Inflammatory macrophage treated with lipopolysaccharide for 4 hours (primary cell): Measurements from ENCODE around the gene CBX2.

Source experiments
- DNase-seq: peaks from one replicate; pipeline ENCODE4 v3.0.0-alpha.2; 2020

Gene CBX2

DNA sequence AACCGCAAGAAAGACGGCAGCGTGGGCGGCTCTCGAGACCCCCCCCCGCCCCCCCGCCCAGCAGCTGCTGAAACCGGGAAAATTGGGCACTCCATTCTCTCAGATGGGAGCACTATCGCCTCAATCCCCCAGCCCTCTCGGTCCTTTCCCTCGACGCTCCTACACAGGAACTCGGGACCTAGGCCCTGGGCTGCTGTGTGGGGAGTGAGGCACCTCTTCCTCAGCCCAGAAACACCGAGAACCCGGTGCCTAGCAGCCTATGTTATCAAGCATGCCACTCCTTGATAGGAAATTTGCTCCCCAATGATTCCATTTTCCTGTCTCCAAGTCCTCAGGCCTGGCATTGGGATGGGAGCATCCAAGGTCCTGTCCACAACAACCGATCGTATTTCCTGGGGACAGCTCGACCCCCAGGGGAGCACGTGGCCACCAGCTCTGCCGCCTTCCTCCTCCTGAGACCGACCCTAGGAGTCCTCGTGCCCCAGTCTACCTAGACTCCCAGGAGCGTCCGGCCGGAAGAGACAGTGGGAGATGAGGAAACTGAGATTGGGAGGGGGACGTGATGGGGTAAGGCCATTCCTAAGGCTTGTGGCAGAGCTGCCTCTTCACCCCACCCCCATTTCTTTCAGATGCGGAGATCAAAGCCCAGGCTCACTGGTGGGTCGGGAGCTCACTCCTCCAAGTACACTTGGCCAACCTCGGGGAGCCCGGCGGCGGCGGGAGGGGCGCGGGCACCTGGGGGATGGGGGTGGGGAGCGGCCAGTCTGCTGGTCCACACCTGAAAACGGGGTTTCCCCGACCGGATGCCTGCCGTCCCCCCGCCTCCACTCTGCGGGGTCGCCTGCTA, 36.4 kb downstream of the CBX2 start:
- no peak for DNase-seq

DNA sequence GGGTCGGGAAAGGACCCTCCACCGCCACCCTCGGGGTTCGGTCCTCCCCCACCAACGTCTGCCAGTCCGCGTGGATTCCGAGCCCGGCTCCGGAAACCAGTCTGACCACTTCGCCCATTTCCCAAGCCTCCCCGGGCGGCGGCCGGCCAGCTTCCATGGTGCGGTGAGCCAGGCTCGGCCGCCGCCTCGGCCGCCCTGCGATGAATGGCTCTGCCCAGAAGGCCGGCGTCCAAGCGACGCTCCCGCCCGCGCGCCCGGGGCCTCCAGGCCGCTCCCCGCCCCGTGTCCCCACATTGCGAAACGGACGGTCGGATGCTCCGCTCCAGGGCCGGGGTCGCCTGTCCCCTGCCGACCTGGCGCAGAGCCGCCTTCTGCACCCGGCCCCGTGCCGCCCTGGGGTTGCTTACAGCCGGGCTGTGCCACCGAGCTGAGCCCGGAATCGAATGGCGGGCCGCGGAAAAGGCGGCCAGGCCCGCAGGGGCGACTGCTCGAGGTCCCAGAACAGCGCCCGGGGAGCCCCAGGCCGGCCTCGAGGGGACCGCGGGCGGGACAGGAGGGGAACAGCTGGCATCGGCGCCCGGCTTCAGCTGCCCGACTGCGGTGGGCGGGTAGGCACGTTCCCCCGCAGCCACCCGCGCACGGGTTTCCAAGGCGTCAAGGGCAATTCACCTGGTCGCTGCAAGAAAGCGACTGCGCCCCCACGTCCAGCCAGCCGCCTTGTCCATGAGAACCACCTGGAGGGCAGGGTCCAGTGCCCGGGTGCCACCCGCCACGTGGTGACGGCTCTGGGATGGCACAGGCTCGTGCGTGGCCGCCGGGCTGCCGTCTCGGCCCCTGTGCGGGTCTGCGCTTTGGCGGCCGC, 37.3 kb downstream of the CBX2 start:
- DNase-seq, result no peak

DNA sequence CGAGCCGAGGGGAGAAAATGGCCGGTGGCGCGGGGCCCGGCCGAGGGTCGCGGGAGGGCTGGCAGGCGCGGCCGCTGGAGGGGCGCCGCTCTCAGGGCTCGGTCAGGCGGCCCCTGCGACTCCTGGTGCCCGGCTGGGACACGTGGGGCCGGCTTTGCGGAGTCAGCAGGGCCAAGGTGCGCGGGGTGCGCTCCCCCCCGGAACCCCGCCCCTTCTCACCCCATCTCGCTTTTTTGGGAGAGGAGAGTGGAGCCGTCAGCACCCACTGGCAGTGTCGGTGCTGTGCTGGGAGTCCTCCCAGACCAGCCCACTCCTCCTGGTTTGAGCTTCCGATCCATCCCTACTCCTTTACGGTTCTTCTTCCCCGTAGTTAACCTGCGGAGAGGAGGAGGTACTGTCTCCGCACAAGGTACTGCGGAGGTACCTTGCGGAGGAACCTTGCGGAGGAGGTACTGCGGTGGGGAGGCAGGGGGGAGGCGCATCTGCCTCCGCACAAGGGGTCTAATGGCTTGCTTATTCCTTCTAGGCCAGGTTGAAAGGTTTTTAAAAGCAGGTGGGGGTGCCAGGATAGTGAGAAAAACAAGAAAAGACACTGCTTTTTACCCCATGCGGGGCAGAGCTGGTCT, 38.0 kb downstream of the CBX2 start:
- DNase-seq, result no peak

DNA sequence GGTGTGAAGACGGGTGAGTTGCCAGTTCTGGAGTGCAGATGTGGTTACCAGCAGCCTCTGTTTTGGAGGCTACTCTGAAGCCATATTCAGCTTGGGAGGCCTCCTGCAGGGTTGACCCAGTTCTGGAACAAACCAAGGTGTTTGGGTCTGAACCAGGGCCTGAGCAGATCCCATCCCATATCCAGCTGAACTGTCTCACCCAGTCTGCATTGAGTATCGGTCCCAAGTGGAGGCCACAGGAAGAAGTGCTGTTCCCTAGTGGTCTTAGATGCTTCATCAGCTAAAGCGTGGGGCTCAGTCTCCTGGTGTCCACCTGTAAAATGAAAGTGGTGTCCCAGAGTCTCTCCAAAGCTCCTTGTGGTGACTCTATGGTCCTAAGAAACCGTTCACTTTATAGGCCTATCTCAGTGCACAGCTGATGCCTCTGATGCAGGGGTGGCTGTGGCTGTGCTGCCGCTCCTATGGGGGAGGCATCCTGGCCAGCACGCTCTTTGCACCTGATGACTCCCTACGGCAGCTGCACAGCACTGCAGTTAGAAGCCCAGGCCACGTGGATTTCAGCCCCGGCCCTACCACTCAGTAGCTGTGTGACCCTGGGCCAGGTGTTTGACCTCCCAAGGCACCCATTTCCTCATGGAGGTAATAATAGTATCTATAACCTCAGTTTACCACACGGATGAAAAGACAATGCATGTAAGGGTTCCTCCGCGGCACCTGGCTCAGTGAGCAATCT, 40.2 kb downstream of the CBX2 start:
- no peak for DNase-seq

DNA sequence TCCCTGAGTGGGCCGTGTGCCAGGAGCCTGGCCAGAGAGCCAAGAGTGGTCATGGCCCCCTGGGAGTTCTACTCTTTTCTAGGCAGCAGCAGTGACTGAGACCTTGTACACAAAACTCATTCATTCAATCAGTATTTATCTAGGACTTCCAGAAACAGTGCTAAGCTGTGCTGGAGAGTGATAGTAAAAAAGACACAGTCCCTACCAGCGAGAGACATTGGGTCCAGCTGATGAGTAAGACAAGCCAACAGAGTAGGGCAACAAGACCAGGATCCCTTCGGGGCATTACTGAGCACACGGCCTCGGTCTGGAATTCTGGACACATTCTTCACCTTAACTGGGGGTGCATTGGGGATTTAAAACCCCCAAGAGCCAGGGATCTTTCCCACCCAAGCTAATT, 41.1 kb downstream of the CBX2 start:
- DNase-seq, result no peak

GRCh38 chr17:79819534-79820276, 41.8 kb downstream of the CBX2 start:
- no peak for DNase-seq

- no peak for DNase-seq
Observed at GRCh38 chr17:79820959-79821330, 43.0 kb downstream of the CBX2 start.

- DNase-seq, result no peak
Observed at GRCh38 chr17:79821331-79822095, 43.6 kb downstream of the CBX2 start.

DNA sequence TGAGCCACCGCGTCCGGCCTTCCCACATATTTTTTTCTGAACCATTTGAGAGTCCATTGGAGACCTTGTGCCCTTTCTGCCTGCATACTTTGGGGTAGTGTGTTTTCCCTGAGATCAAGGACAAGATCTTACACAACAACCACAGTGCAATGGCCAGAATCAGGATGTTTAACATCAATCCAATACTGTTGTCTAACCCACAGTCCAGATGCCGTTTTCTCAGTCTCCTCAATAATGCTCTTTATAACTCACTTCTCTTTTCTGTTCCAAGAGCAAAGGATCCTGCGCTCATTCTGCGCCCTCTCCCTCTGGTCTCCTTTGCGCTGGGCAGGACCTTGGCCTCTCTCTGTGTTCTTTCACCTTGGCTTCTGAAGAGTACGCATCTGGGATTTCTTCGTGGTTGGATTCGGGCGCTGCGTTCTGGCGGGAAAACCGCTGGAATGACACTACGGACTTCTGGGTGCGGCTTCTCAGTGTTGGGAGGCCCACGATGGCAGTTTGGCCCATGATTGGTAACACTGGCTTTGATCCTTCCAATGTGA, 44.7 kb downstream of the CBX2 start:
- DNase-seq, result no peak

DNA sequence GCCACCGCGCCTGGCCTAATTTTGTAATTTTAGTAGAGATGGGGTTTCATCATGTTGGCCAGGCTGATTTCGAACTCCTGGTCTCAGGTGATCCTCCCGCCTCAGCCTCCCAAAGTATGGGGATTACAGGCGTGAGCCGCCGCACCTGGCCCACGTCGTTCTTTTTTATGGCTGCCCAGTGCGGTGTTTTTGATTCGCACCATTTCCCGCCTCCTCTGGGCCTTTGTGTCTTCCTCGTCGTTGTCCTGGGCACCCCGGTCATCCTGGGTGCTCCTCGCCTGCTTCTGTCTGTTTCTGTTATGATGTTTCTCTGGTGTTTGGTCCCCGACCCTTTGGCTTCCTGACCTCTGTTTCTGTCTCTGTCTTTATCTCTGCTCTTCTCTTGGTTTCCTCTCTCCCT, 46.3 kb downstream of the CBX2 start:
- DNase-seq, result no peak

- no peak for DNase-seq
Observed at GRCh38 chr17:79824893-79825579, 47.1 kb downstream of the CBX2 start.

DNA sequence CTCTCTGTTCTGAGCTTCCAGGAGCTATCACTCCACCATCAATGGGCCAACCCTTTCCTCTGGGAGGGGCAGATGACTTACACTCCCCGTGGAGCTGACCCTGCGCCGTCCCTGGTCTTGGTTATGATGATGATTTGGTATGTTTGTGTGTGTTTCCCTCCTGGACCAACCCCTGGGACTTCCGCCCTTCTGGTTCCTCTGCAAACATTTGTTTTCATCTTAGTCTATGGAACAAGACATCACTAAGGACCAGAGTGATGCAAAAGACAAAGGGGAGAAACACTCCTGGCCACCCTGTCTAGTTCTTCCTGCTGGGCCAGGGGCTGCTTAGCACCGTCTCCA, 47.6 kb downstream of the CBX2 start:
- no peak for DNase-seq

DNA sequence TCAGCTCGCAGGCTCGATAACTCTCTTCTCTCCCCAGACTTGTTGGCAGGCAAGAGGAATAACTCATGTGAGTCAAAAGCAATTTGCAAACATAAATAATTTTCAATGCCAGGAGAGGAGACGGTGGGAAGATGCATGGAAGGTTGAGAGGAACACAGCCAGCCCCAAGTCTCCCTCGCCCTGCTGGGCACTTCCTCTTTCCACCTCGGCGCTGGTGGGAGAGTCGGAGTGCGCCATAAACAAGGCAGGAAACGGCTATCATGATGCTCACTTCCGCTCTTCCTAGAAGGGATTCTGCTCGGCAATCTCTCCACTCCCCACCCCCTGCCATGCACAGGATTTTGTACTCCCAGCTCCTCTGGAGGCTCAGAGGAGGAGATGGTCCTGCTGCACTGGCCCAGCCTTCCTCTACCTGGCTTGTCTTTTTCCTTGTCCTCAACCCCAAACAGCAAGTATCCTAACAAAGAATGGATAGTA, 48.3 kb downstream of the CBX2 start:
- peak; percentile 76 for DNase-seq

DNA sequence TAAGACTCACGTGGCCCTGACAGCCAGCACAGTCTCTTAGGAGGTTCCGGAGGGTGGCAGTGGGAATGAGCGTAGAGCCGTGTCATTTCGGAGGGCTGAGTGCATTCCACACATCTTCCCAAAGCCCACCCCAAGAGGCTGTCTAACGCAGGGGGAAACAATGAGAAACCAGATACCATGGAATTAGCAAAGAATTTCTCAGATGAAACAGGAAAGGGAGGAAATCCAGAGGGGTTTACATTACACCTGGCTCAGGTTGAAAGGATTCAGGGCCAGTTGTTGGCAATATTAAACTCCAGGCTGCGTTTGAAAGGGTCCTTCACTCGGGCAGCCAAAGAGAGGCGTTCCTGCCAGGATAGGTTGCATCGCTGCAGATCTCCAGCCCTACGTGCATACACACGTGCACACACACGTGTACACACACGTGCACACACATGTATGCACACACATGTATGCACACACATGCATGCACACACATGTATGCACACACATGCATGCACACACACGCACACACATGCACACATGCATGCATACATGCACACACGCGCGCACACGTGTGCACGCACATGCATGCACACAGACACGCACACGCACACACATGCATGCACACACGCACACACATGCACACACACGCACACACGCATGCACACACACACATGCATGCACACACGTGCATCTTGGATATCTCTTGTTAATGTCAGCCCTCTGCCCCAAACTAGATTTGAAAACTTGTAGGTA, 49.1 kb downstream of the CBX2 start:
- no peak for DNase-seq

DNA sequence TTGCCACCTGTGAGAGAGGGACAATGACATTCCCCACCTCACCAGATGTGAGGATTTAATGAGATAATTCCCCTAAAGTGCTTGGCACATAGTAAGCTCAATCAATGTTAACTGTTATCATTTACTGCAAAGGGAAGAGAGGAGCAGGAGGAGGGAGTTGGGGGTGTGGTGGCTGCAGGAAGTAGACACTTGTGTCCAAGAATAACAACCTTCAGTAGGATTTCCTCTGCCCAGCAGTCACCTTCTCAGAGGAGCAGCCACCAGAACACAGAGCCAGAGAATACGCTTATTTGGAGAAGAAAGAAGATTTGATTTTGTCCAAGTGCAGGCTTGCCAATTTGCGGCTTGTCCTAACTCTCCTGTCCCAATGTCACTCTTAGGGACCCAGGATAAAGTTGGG, 51.1 kb downstream of the CBX2 start:
- DNase-seq, result no peak

GRCh38 chr17:79829457-79829856, 51.5 kb downstream of the CBX2 start:
- DNase-seq, result no peak

- no peak for DNase-seq
Observed at GRCh38 chr17:79830303-79830702, 52.4 kb downstream of the CBX2 start.

GRCh38 chr17:79830763-79831264, 52.9 kb downstream of the CBX2 start:
- no peak for DNase-seq
